ENCODE data around the gene SLC5A3. TPM values are rescaled to one million over a fixed set of nuclear protein-coding genes. Genes with fewer than 3 reads are reported as not detected.

SLC5A3 gene
- total RNA-seq, 1 experiment from 2014 or later, result 12.3 TPM

DNA sequence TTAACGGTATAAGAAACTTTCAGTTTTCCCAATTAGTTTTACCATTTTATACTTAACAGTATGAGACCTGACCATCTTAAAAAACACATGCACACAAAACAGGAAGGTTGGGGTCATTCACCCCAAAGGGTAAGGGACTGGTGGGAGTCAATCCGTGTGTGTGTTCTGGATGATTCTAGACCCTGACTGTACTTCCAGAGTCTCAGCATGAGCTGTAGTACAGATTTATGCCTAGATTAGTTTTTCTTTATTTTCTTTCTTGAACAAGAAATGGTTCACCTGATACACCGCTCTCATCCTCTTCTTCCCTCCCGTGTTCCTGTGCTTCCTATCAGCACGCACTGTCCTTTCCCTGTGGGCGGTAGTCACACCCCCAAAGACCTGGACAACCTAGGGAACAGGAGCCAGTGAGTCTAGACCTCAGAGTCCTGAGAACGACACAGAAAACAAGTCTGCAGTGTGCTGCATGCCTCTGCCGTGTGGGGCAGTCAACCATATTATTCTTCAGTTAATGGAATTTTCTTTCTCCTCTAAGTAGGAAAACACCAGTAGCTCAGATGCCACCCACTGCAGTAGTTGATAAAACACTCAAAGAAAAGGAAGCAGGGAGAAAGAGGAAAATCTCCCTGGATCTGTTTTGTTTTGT, 38.9 kb upstream of the SLC5A3 start:
- no peak overlapping the region for H3K4me3 Mint-ChIP-seq

More for the DNA sequence above, 38.9 kb upstream of the SLC5A3 start:
- no peak overlapping the region for H2BK15ac ChIP-seq (ENCODE audit: low read depth, low read length)
- H3K79me1 ChIP-seq (ENCODE audit: insufficient read depth, low read depth, low read length, poor library complexity, severe bottlenecking), result no peaks in the 10 kb centered on the region
- no peaks in the 10 kb centered on the region for H4K20me1 ChIP-seq (ENCODE audit: control insufficient read depth, insufficient read depth, insufficient read length)
- no peak overlapping the region for H3K4me2 ChIP-seq (ENCODE audit: insufficient read depth, insufficient read length, low read length)
- H2BK5ac ChIP-seq (ENCODE audit: insufficient read length, low read length), result no peak overlapping the region
- H3K18ac ChIP-seq (ENCODE audit: insufficient read length, low read depth, low read length), result no peak overlapping the region
- H2AFZ ChIP-seq (ENCODE audit: low read length), result no peak overlapping the region
- peaks cover 21 to 23% of the 10 kb centered on the region in 2 experiments for H3K4me1 Mint-ChIP-seq
- no peak overlapping the region for H2BK12ac ChIP-seq (ENCODE audit: insufficient read length, low read depth, low read length)
- H3K23ac ChIP-seq (ENCODE audit: insufficient read length, low read depth, low read length), result no peak overlapping the region
- H3K27ac Mint-ChIP-seq, result 0 out of 7 replicates have a peak overlapping the region, but pooled peaks of 1 of the 3 experiments have one; percentile 16
- no peak for DNase-seq
- H2BK120ac ChIP-seq (ENCODE audit: low read depth, low read length, poor library complexity, severe bottlenecking), result no peak overlapping the region
- H3K79me2 ChIP-seq (ENCODE audit: insufficient read depth, low read length), result no peaks in the 10 kb centered on the region
- H3K27ac ChIP-seq (ENCODE audit: insufficient read length, low read depth, low read length), result no peak overlapping the region
- peaks cover 3% of the 10 kb centered on the region for H3K23me2 ChIP-seq (ENCODE audit: insufficient read length, low read depth, low read length, poor library complexity, severe bottlenecking)
- no peak overlapping the region for H3T11ph ChIP-seq (ENCODE audit: low read length)
- H3K9me3 ChIP-seq (ENCODE audit: control insufficient read depth, low read depth, low read length), result no peaks in the 10 kb centered on the region
- no peaks in the 10 kb centered on the region; a peak in 1 of 5 replicates for H3K9me3 Mint-ChIP-seq
- H4K5ac ChIP-seq (ENCODE audit: insufficient read length, low read depth, low read length), result no peak overlapping the region
- peaks cover 5% of the 10 kb centered on the region; the same call in 1 of the 2 replicates for H3K4me1 ChIP-seq (ENCODE audit: insufficient read depth, low read length)
- no peaks in the 10 kb centered on the region for H3K27me3 Mint-ChIP-seq (ENCODE audit: low read depth)
- H2BK20ac ChIP-seq (ENCODE audit: low read depth, low read length, poor library complexity, severe bottlenecking), result no peak overlapping the region
- H3K9ac ChIP-seq (ENCODE audit: extremely low read depth, insufficient read length, low read length), result no peak overlapping the region
- H3K27me3 ChIP-seq (ENCODE audit: insufficient read depth, low read length), result no peaks in the 10 kb centered on the region
- no peak overlapping the region for H3K56ac ChIP-seq (ENCODE audit: insufficient read length, low read depth, low read length)
- H3K4ac ChIP-seq (ENCODE audit: low read depth, low read length), result no peak overlapping the region
- H3K36me3 Mint-ChIP-seq (ENCODE audit: insufficient read depth in 1 of 3, low read depth in 3 of 3), result no peaks in the 10 kb centered on the region
- no peak overlapping the region for H3K14ac ChIP-seq (ENCODE audit: insufficient read depth, low read length)
- TF ChIP-seq, protein P1, sequence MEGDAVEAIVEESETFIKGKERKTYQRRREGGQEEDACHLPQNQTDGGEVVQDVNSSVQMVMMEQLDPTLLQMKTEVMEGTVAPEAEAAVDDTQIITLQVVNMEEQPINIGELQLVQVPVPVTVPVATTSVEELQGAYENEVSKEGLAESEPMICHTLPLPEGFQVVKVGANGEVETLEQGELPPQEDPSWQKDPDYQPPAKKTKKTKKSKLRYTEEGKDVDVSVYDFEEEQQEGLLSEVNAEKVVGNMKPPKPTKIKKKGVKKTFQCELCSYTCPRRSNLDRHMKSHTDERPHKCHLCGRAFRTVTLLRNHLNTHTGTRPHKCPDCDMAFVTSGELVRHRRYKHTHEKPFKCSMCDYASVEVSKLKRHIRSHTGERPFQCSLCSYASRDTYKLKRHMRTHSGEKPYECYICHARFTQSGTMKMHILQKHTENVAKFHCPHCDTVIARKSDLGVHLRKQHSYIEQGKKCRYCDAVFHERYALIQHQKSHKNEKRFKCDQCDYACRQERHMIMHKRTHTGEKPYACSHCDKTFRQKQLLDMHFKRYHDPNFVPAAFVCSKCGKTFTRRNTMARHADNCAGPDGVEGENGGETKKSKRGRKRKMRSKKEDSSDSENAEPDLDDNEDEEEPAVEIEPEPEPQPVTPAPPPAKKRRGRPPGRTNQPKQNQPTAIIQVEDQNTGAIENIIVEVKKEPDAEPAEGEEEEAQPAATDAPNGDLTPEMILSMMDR (conservative IDR thresholded peaks at IDR 0.05), result no peak
- H4K91ac ChIP-seq (ENCODE audit: insufficient read length, low read depth, low read length), result no peak overlapping the region
- WGBS (ENCODE audit: extremely low coverage, insufficient read length, low lambda C conversion rate), result no CpG with 5 or more reads among the region's 8 CpGs
- no peak overlapping the region for H4K8ac ChIP-seq (replicated peaks; ENCODE audit: insufficient read length, low read depth, low read length)
- H2AK5ac ChIP-seq (ENCODE audit: insufficient read length, low read length), result no peak overlapping the region
